Stimulated activated CD4-positive, alpha-beta T cell treated with anti-CD3 and anti-CD28 coated beads, Interleukin-15, amount 100 ng/mL, for 48 hours (primary cell): ENCODE measurements around the gene EXD1.

Experiments used
- DNase-seq, 2 donors: peaks; one replicate each; pipeline ENCODE4 v3.0.0-alpha.2; 2020; ENCODE audit warnings: low read depth in 2 of 2

Gene EXD1

DNA sequence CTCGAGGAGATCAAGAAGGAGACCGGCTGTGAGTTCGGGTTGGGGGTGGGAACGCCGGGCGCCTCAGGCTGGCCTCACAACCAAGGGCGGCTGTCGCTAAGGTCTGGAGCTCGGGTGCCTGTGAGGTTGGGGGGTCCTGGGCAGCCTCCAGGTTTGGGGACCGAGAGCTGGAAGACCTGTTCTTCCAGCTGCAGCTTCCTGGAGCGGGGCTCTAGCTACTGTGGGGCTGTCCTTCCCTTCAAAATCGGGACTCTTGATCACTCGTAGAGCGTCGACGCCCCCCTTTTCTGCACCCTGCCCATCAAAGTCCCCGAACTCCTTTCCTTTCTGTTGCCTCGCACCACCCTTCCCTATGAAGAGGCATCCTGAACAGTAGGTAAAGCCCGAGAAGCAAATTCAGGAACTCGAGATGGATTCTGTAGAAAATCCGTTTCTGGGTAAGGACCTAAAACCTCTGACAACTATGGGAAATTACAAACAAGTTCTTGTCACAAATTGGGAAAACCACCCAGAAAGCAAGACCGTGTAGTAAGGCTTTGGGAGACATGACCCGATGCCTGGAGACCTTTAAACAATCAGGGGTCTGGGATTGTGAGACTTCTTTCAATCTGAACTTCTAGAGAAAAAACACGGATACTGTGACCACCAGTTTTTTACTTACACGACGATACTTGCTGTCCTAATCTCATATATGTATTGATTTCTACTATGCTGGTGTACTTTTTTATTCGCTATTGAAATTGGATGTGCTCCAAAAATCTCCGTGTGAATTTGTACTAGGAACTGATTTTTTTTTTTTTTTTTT lies 1.1 kb upstream of the EXD1 start:
- no peak for DNase-seq

GRCh38 chr15:41230345-41230649 lies 260 bp downstream of the EXD1 start:
- DNase-seq: no peak

DNA sequence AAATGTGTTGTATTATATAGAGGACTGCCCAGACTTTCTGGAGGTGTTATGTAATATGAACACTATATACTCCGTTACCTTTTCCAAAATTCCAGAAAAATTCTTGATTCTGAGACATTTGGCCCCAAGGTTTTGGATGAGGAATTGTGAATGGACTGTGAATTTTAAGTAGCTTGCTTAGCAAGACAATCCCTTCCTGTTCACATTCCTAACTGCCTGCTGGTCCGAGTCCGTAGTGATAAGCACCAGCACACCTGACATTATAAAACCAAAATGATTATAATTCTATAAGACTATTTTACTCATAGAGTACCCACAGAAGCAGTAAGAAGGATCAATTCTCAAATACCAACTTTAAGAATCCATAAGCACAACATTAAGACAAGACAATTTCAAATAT lies 11.2 kb downstream of the EXD1 start:
- DNase-seq: no peak

DNA sequence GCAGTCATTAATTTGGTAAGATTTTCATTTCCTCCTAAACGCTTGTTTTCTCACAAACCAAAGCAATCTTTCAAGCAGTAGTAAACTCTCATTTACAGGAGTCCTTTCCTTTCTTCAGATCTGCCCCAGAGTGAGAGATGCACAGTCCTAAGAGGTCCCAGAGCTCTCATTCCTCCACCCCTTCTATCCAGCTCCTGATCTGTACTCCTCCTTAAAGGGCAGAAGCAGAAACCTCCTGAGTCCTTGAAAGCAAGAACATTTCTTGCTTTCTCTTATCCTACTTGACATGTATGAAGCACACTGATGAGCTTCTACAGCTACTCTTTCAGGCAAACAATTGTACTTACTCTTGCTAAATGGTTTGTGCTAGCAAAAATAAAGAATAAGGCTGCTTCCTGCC lies 11.7 kb downstream of the EXD1 start:
- no peak for DNase-seq

DNA sequence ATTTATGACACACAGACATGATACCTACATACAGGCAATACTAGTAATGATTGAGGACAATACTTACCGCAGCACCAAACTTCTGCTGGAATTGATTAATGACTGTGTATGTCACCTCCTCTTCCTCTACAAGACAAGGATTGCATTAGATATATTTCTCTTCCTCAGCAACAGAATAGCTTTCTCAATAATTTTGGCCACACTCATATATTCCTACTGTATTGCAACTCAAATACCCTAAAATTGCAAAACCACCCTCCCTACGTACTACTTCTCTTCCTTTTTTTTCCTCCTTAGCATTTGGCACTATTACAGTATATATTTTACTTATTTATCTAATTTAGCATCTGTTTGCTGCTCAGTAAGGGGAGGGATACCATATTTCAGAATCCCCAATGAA lies 14.8 kb downstream of the EXD1 start:
- DNase-seq: no peak

DNA sequence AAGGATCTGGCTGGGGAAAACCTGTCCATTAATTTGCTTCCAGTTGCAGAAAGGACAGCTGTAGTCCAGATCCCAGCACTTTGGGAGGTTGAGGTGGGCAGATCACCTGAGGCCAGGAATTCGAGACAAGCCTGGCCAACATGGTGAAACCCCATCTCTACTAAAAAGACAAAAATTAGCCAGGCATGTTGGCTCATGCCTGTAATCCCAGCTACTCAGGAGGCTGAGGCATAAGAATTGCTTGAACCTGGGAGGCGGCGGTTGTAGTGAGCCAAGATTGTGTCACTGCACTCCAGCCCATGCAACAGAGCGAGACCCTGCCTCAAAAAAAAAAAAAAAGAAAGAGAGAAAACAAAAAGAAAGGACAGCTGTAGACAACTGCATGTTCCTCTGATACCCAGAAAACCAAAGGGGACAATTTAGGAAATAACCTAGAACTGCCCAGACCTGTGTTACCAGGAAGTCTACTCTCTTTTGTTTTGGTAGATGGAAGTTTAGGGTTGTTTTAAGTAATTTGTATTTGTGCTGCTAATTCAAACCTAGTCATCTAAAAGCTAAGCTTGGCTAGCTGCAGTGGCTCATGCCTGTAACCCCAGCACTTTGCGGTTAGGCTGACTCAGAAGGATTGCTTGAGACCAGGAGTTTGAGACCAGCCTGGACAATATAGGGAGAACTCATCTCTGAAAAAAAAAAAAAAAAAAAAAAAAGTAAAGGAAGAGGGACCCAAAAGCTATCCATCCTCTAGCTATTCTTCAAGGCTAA lies 22.7 kb downstream of the EXD1 start:
- no peak for DNase-seq

DNA sequence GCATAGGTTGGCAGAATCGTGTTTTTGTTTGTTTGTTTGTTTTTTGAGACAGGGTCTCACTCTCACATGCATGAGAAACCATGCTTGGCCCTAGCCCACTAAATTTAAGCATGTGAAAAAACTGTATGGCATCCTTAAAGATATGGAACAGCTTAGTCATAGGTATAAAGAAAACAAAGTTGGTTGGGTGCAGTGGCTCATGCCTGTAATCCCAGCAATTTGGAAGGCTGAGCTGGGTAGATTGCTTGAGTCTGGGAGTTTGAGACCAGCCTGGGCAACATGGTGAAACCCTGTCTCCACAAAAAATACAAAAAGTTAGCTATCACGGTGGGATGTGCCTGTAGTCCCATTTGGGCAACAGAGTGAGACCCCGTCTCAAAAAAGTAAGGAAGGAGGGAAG lies 25.2 kb downstream of the EXD1 start:
- no peak for DNase-seq

GRCh38 chr15:41203395-41203794 lies 27.2 kb downstream of the EXD1 start:
- DNase-seq: no peak

DNA sequence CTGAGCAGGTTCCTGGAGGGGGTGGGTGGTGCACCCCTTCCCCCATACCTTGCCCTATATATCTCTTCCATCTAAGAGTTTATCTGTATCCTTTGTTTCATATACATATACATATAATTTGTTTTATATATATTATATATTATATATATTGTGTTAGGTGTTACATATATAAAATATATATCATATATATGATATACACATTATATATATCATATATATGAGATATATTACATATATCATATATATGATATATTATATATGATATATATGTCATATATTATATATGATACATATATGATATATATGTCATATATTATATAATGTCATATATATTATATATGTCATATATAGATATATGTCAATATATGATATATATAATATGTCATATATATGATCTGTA lies 31.1 kb downstream of the EXD1 start:
- no peak for DNase-seq

GRCh38 chr15:41194444-41194843 lies 36.1 kb downstream of the EXD1 start:
- DNase-seq: no peak

DNA sequence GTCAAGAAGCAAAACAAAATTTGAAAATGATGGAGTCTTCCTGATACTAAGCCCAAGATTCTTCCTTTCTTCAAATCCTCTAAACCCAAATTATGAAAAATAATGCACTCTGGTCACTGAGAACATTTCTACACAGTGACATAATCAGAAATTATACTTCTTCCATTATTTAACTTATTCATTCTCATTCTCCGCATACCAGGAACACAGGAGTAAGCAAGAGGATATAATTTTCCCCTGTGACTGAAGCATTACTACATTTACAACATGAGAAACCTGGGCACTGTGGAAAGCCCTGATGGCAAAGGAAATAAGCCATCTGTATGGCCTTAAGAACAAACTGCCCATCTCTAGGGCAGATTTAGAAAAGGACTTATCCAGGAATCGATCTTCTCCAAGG lies 47.0 kb downstream of the EXD1 start:
- DNase-seq: no peak

- DNase-seq: no peak
Observed at GRCh38 chr15:41182266-41182665, 48.3 kb downstream of the EXD1 start.

- no peak for DNase-seq
Observed at GRCh38 chr15:41180206-41180789, 50.3 kb downstream of the EXD1 start.

GRCh38 chr15:41169781-41170180 lies 60.8 kb downstream of the EXD1 start:
- DNase-seq: no peak

DNA sequence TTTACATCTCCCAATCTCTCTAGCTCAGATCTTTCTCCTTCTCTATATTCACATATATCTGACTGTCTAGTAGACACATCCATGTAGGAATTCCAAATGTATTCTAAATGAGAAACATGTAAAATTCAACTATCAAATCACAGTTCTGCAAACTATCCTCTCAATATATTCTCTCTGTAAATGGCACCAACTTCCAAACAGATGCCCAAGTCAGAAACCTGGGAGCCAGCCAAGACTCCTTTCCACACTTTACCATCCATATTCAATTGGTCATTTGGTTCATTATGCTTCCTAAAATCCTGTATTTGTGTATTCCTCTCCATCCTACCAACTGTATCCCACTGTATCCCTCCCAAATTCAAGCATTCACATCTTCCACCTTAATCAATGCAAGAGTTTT lies 61.5 kb downstream of the EXD1 start:
- DNase-seq: no peak

GRCh38 chr15:41161736-41162135 lies 68.8 kb downstream of the EXD1 start:
- DNase-seq: no peak

GRCh38 chr15:41161336-41161735 lies 69.2 kb downstream of the EXD1 start:
- no peak for DNase-seq

GRCh38 chr15:41160639-41161315 lies 69.8 kb downstream of the EXD1 start:
- DNase-seq: no peak

GRCh38 chr15:41154412-41154811 lies 76.1 kb downstream of the EXD1 start:
- DNase-seq: no peak

DNA sequence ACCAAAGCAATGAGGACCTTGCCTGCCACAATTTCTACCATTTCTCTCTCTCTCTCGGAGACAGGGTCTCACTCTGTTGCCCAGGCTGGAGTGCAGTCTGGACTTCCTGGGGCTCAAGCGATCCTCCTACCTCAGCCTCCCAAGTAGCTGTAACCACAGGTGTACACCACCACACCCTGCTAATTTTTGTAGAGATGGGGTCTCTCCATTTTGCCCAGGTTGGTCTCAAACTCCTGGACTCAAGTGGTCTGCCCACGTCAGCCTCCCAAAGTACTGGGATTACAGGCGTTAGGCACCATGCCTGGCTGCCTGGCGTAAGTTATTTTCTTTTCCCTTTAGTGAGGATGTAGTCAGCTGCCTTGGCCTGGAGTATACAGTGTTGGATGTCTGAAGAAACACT lies 76.8 kb downstream of the EXD1 start:
- DNase-seq: no peak

DNA sequence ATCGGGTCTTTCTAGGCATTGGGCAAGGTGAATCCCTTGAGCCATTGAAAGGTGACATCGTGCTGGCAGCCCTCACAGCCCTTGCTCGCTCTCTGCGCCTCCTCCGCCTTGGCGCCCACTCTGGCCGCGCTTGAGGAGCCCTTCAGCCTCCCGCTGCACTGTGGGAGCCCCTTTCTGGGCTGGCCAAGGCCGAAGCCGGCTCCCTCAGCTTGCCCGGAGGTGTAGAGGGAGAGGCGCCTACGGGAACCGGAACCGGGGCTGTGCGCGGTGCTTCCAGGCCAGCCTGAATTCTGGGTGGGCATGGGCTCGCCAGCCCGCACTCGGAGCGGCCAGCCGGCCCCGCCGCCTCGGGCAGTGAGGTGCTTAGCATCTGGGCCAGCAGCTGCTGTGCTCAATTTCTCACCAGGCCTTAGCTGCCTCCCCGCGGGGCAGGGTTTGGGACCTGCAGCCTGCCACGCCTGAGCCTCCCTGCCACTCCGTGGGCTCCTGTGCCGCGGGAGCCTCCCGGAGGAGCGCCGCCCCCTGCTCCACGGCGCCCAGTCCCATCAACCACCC lies 79.0 kb downstream of the EXD1 start:
- DNase-seq: no peak

- no peak for DNase-seq
Observed at GRCh38 chr15:41150279-41150678, 80.3 kb downstream of the EXD1 start.
